CD4-positive, alpha-beta T cell treated with Interleukin-4 for 4 hours (primary cell): ENCODE measurements around the gene NFATC2.

Experiments
- DNase-seq: peaks from one replicate; pipeline ENCODE4 v3.0.0-alpha.2; 2020

The NFATC2 gene

GRCh38 chr20:51427651-51428291, 114.7 kb downstream of the NFATC2 start:
- DNase-seq = no peak

GRCh38 chr20:51426718-51427650, 115.5 kb downstream of the NFATC2 start:
- no peak for DNase-seq

GRCh38 chr20:51425347-51426106, 117.0 kb downstream of the NFATC2 start:
- DNase-seq = no peak

GRCh38 chr20:51424270-51425117, 118.0 kb downstream of the NFATC2 start:
- peak; percentile 45 for DNase-seq

GRCh38 chr20:51423810-51424209, 118.7 kb downstream of the NFATC2 start:
- DNase-seq = no peak

GRCh38 chr20:51423290-51423667, 119.2 kb downstream of the NFATC2 start:
- no peak for DNase-seq

- DNase-seq = no peak
These were observed 119.8 kb downstream of the NFATC2 start for GRCh38 chr20:51422514-51423289.

- no peak for DNase-seq
These were observed 121.7 kb downstream of the NFATC2 start for GRCh38 chr20:51420805-51421204.

- no peak for DNase-seq
These were observed 122.4 kb downstream of the NFATC2 start for GRCh38 chr20:51420111-51420510.

- DNase-seq = no peak
These were observed 122.9 kb downstream of the NFATC2 start for GRCh38 chr20:51419646-51420045.

- no peak for DNase-seq
These were observed 123.3 kb downstream of the NFATC2 start for GRCh38 chr20:51419231-51419630.

- DNase-seq = no peak
These were observed 124.4 kb downstream of the NFATC2 start for GRCh38 chr20:51418137-51418529.

- peak; percentile 59 for DNase-seq
These were observed 125.0 kb downstream of the NFATC2 start for GRCh38 chr20:51417250-51418136.

- DNase-seq = no peak
These were observed 125.8 kb downstream of the NFATC2 start for GRCh38 chr20:51416532-51417249.

- peak; percentile 65 for DNase-seq
These were observed 128.7 kb downstream of the NFATC2 start for GRCh38 chr20:51413857-51414256.

- DNase-seq = no peak
These were observed 129.5 kb downstream of the NFATC2 start for GRCh38 chr20:51412951-51413481.

GRCh38 chr20:51412333-51412871, 130.1 kb downstream of the NFATC2 start:
- DNase-seq = no peak

- no peak for DNase-seq
These were observed 130.6 kb downstream of the NFATC2 start for GRCh38 chr20:51411870-51412269.

- DNase-seq = no peak
These were observed 131.8 kb downstream of the NFATC2 start for GRCh38 chr20:51410586-51411325.
